ENCODE results near the gene RDH13. TPM values are rescaled to one million over a fixed set of nuclear protein-coding genes. Genes with fewer than 3 reads are reported as not detected.

RDH13 gene
- total RNA-seq, 1 experiment from 2014 or later: 43.3 TPM

DNA sequence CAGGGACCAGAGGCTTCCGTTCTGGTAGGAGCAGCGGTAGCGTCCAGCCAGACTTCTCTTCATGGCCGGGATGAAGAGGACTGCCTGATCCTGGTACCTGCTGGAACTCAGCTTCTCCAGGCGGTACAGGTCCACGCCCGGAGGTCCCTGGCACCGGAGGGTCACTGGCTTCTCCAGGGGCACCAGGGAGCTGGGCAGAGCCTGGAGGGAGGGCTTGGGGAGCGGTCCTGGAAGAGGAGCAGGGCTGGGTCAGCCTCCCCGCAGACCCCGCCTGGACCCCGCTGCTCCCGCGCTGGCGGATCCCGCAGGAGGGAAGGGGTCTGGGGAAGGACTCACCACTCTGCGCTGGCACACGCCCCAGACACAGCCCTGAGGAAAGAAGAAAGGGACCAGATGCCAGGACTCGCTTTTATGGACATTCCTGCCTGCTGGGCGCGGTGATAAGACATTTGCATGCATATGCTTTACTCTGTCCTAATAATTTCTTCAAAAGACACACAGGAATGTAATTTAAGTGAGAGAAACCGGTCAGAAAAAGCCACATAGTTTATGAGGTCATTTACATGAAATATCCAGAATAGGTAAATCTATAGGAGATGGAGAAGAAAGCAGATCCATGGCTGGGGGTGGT is 30.7 kb downstream of the RDH13 start:
- CTCF ChIA-PET: no interaction called here
- H3K27me3 Mint-ChIP-seq (ENCODE audit: insufficient read depth, unreplicated experiment): no peaks in the 10 kb centered on the region
- BruUV-seq (replicated peaks): no TSS peak
- DNase-seq: no peak
- TF ChIP-seq, protein P1, sequence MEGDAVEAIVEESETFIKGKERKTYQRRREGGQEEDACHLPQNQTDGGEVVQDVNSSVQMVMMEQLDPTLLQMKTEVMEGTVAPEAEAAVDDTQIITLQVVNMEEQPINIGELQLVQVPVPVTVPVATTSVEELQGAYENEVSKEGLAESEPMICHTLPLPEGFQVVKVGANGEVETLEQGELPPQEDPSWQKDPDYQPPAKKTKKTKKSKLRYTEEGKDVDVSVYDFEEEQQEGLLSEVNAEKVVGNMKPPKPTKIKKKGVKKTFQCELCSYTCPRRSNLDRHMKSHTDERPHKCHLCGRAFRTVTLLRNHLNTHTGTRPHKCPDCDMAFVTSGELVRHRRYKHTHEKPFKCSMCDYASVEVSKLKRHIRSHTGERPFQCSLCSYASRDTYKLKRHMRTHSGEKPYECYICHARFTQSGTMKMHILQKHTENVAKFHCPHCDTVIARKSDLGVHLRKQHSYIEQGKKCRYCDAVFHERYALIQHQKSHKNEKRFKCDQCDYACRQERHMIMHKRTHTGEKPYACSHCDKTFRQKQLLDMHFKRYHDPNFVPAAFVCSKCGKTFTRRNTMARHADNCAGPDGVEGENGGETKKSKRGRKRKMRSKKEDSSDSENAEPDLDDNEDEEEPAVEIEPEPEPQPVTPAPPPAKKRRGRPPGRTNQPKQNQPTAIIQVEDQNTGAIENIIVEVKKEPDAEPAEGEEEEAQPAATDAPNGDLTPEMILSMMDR (IDR thresholded peaks at IDR 0.05; ENCODE audit: insufficient read depth in 1 of 2, low read depth in 1 of 2, low read length in 1 of 2, severe bottlenecking in 1 of 2, unreplicated experiment in 1 of 2): no peak
- no peaks in the 10 kb centered on the region for H3K9me3 Mint-ChIP-seq (ENCODE audit: unreplicated experiment)
- H3K4me1 Mint-ChIP-seq (ENCODE audit: low read depth, unreplicated experiment): no peaks in the 10 kb centered on the region
- POLR2A ChIA-PET: no interaction called here
- Histone ChIP-seq H3K36me3 (ENCODE audit: control insufficient read depth, insufficient read depth, low read length) (no peaks in the 10 kb centered on the region), H3K4me3 (ENCODE audit: low read depth, low read length) (no peak overlapping the region), H3K27me3 (replicated peaks; ENCODE audit: control insufficient read depth, insufficient read depth, low read length) (no peaks in the 10 kb centered on the region), H3K9me3 (no peaks in the 10 kb centered on the region; the same call in 1 of the 2 replicates), H3K4me1 (no peaks in the 10 kb centered on the region)
- H3K27ac Mint-ChIP-seq (ENCODE audit: unreplicated experiment): no peak overlapping the region
- intact Hi-C loops (cut with micrococcal nuclease; ENCODE audit: unreplicated experiment): no loop called here
- no peak overlapping the region for H3K4me3 Mint-ChIP-seq (ENCODE audit: unreplicated experiment)
- peaks cover 7% of the 10 kb centered on the region for H3K36me3 Mint-ChIP-seq (ENCODE audit: insufficient read depth, unreplicated experiment)

DNA sequence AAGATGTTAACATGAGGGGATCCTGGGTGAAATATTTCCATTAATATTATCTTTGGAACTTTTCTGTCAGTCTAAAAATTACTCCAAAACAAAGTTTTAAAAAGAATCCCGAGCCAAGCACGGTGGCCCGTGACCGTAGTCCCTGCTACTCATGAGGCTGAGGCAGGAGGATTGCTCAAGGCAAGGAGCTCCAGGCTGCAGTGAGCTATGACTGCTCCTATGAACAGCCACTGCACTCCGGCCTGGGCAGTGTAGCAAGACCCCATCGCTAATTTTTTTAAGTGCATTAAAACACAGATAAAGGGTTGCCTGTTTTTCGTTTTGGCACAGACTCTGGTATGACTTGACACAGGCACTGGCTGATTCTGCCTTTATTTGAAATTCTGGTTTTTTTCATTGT is 31.8 kb downstream of the RDH13 start:
- no peak overlapping the region for H3K4me3 Mint-ChIP-seq (ENCODE audit: unreplicated experiment)
- BruUV-seq (replicated peaks): no TSS peak
- Histone ChIP-seq H3K27me3 (replicated peaks; ENCODE audit: control insufficient read depth, insufficient read depth, low read length) (no peaks in the 10 kb centered on the region), H3K4me3 (ENCODE audit: low read depth, low read length) (no peak overlapping the region), H3K36me3 (ENCODE audit: control insufficient read depth, insufficient read depth, low read length) (no peaks in the 10 kb centered on the region), H3K4me1 (no peaks in the 10 kb centered on the region), H3K9me3 (no peaks in the 10 kb centered on the region; the same call in 1 of the 2 replicates)
- intact Hi-C loops (cut with micrococcal nuclease; ENCODE audit: unreplicated experiment): no loop called here
- no peaks in the 10 kb centered on the region for H3K4me1 Mint-ChIP-seq (ENCODE audit: low read depth, unreplicated experiment)
- peaks cover 10% of the 10 kb centered on the region for H3K36me3 Mint-ChIP-seq (ENCODE audit: insufficient read depth, unreplicated experiment)
- H3K9me3 Mint-ChIP-seq (ENCODE audit: unreplicated experiment): peaks cover 5% of the 10 kb centered on the region
- ChIA-PET CTCF (no interaction called here), POLR2A (no interaction called here)
- H3K27me3 Mint-ChIP-seq (ENCODE audit: insufficient read depth, unreplicated experiment): no peaks in the 10 kb centered on the region
- no peak for DNase-seq
- TF ChIP-seq, protein P1 (IDR thresholded peaks at IDR 0.05; ENCODE audit: insufficient read depth in 1 of 2, low read depth in 1 of 2, low read length in 1 of 2, severe bottlenecking in 1 of 2, unreplicated experiment in 1 of 2): no peak
- no peak overlapping the region for H3K27ac Mint-ChIP-seq (ENCODE audit: unreplicated experiment)

DNA sequence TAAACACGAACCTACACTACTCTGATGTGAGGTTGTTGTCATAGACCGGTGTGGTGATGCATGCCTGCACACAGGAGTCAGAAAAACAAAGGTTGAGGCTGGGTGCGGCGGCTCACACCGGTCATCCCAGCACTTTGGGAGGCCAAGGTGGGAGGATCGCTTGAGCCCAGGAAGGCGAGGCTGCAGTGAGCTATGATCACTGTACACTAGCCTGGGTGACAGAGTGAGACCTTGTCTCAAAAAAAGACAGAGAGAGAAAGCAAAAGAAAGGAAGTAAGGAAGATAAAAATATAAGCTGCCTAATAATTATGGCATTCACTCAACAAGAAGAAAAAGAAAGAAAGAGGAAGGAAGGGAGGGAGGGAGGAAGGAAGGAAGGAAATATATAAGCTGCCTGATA is 34.2 kb downstream of the RDH13 start:
- H3K9me3 ChIP-seq: no peaks in the 10 kb centered on the region; the same call in 1 of the 2 replicates
- TF ChIP-seq, protein P1 (IDR thresholded peaks at IDR 0.05; ENCODE audit: insufficient read depth in 1 of 2, low read depth in 1 of 2, low read length in 1 of 2, severe bottlenecking in 1 of 2, unreplicated experiment in 1 of 2): no peak
- POLR2A ChIA-PET: no interaction called here
- intact Hi-C loops (cut with micrococcal nuclease; ENCODE audit: unreplicated experiment): no loop called here
- H3K4me1 Mint-ChIP-seq (ENCODE audit: low read depth, unreplicated experiment): no peaks in the 10 kb centered on the region
- H3K27ac Mint-ChIP-seq (ENCODE audit: unreplicated experiment): no peak overlapping the region
- H3K9me3 Mint-ChIP-seq (ENCODE audit: unreplicated experiment): peaks cover 21% of the 10 kb centered on the region
- no peak overlapping the region for H3K4me3 Mint-ChIP-seq (ENCODE audit: unreplicated experiment)
- H3K4me3 ChIP-seq (ENCODE audit: low read depth, low read length): no peak overlapping the region
- CTCF ChIA-PET: no interaction called here
- peaks cover 9% of the 10 kb centered on the region for H3K36me3 Mint-ChIP-seq (ENCODE audit: insufficient read depth, unreplicated experiment)
- DNase-seq: no peak
- H3K4me1 ChIP-seq: no peaks in the 10 kb centered on the region
- no peaks in the 10 kb centered on the region for H3K36me3 ChIP-seq (ENCODE audit: control insufficient read depth, insufficient read depth, low read length)
- no TSS peak for BruUV-seq (replicated peaks)
- no peaks in the 10 kb centered on the region for H3K27me3 Mint-ChIP-seq (ENCODE audit: insufficient read depth, unreplicated experiment)
- H3K27me3 ChIP-seq (replicated peaks; ENCODE audit: control insufficient read depth, insufficient read depth, low read length): no peaks in the 10 kb centered on the region

Measured in Caco-2 (cell line).